HG03196 (cell line): ENCODE results near the gene RPL13.
A peak's percentile ranks its signal among the peaks of the same experiment; 100 is the strongest.
"Not testable (repeated sequence)": the region's sequence is repeated elsewhere in the genome, so short reads cannot be mapped to it uniquely, and the experiment has no call there.

ENCODE experiments used
- ATAC-seq: cut with Tn5 transposase; IDR thresholded peaks from one replicate; pipeline ENCODE4 v1.9.1; 2021; ENCODE audit not compliant: unreplicated experiment

RPL13 gene

GRCh38 chr16:89562939-89563338 lies 2.5 kb downstream of the RPL13 start:
- no peak for ATAC-seq

DNA sequence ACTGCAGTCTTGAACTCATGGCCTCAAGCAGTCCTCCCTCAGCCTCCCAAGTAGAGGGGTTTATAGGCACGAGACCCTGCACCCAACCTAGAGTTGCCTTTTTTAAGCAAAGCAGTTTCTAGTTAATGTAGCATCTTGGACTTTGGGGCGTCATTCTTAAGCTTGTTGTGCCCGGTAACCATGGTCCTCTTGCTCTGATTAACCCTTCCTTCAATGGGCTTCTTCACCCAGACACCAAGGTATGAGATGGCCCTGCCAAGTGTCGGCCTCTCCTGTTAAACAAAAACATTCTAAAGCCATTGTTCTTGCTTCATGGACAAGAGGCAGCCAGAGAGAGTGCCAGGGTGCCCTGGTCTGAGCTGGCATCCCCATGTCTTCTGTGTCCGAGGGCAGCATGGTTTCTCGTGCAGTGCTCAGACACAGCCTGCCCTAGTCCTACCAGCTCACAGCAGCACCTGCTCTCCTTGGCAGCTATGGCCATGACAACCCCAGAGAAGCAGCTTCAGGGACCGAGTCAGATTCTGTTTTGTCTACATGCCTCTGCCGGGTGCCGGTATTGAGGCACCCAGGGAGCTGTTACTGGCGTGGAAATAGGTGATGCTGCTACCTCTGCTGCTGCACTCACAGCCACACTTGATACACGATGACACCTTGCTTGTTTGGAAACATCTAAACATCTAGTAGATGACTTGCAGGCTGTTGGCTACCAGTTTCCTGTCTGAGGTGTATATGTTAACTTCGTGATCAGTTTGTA lies 3.3 kb downstream of the RPL13 start:
- ATAC-seq = no peak

DNA sequence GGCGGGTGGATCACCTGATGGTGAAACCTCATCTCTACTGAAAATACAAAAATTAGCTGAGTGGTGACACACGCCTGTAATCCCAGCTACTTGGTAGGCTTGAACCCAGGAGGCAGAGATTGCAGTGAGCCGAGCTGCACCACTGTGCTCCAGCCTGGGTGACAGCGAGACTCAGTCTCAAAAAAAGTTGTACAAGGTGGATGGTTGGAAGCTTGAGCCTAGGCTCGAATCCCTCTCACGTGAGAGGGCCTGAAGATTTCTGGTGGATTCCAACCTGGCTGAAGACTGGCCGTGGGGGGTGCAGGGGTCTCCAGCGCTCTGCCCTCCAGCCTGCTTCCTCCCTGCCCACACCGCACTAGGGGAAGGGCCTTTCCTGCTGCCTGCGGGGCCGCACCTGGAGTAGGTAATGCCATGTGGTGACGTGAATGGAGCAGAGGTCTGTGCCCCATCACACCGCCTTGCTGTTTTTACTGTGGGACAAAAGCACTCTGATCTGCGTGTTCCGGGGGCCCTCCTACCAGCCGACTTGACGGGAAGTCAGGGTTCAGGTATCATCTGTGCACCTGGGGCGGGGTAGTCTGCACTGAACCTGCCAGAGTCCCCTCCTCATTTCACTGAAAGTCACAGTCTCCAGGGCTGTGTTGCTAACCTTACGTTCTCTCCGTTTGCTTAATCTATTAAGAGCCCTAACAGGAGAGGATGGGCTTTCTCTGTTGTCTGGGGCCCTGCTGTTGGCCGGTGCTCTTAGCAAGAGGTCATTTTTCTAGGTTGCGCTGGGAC lies 4.2 kb downstream of the RPL13 start:
- no peak for ATAC-seq

GRCh38 chr16:89565256-89565505 lies 4.7 kb downstream of the RPL13 start:
- ATAC-seq = no peak

- ATAC-seq = no peak
Measured at GRCh38 chr16:89565506-89566372, 5.3 kb downstream of the RPL13 start.

- ATAC-seq = no peak
Measured at GRCh38 chr16:89567656-89568594, 7.4 kb downstream of the RPL13 start.

DNA sequence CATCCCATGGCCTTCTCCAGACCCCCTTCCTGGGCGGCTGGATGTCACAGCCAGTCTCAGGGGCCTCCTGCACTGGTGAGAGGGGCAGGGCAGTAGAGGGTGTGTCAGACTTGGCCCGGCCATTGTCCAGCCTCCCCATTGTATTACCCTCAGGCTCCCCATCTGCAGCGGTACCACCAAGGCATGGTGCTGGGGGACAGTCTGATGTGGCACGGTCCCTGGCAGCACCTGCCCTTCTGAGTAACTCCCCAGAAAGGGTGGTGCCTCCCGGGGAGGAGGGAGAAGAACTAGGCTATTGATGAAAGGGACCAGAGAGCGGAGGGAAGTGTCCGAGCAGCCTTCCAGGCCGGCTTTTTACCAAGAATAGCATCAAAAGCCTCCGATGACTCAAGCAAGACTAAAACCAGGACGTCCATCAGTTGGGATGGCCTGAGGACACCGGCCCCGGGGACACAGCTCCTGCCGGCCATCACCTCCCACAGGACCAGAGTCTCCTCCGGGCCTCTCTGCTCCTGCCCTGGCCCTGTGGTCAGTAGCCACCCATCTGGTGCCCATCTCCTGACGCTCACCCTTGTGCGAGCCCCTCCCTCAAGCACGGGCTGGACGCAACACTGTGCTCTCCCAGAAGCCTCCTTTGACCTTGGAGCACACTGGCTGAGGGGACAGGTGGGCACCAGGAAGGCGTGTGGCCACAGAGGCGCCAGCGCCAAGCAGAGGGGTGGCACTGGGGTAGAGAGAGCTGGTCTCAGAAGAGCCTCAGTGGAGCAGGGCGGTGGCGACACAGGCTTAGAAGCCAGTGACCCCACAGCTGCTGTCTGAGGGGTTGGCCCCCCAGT lies 9.2 kb downstream of the RPL13 start:
- no peak for ATAC-seq

GRCh38 chr16:89570342-89570923 lies 10.0 kb downstream of the RPL13 start:
- ATAC-seq = no peak

DNA sequence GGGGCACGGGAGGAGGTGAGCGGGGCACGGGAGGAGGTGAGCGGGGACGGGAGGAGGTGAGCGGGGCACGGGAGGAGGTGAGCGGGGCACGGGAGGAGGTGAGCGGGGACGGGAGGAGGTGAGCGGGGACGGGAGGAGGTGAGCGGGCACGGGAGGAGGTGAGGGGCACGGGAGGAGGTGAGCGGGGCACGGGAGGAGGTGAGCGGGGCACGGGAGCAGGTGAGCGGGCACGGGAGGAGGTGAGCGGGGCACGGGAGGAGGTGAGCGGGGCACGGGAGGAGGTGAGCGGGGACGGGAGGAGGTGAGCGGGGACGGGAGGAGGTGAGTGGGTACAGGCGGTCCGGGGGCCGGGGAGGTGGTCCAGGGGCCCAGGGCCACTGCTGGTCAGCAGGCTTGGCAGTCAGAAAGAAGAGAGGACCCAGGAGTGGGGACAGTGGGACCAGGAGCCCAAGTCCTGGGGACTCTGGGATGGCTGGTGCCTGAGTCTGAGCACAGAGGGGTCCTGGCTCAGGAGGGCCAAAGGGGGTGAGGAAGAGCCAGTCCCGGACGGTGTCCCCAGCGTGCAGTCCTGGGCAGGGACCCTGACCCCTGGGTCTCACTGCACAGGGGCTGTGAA lies 10.6 kb downstream of the RPL13 start:
- ATAC-seq = not testable (repeated sequence)

GRCh38 chr16:89571636-89572035 lies 11.2 kb downstream of the RPL13 start:
- no peak for ATAC-seq

DNA sequence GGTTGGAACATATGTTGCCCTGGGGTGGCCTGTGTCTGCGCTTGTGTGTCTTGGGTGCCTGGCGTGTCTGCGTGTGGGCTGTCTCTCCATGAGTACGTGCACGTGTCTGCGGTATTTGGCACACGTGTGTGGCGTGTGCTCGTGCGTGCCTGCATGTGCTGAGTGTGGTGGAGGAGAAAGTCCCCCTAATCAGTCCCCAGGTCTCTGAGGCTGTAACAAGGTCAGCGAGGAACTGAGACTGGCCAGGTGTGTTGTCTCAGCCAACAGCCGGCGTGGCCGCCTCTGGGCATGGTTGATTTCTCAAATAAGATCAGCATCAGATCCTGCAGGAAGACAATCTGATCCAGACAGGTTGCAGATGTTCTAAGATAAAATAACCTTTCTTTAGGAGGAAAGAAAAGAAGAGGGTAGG lies 11.6 kb downstream of the RPL13 start:
- no peak for ATAC-seq

- no peak for ATAC-seq
Measured at GRCh38 chr16:89572485-89573205, 12.2 kb downstream of the RPL13 start.

DNA sequence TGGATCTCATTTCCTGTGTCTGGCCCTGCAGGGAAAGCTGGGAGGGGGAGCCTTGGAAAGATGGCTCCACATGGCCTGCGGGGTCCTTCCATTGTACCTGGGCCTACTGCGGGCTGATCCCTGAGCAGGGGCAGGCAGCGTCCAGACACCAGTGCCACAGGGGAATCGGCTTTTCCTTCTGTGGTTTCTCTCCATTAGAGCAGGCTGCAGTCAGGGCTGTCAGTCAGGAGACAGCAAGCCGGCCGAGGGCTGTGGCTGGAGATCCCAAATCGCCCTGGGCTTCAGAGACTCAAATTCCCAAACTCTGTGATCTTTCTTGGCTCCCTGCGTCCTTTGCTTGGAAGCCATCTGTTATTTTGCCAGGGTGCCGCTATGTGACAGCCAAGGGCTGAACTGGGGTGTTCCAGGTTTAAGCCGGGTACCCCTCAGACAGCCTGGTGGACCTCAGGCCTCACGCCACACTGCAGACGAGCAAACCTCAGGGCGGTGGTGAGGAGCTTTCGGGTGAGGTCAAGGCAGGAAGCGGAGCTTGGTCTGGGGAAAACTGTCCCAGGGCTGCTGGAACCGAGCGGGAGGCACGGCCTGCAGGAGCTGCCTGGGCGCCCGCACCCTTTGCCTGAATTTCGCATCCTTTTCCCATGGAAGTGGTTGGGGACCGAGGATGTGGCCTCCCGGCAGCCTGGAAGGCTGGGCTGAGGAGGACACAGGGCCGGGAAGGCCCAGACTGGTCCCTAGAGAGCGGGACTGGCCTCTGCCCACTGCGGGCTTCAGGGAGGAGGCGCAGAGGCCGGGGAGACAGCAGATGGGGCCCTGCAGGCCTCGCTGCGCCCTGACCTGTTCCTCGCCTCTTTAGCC lies 13.6 kb downstream of the RPL13 start:
- peak; percentile 3 for ATAC-seq

DNA sequence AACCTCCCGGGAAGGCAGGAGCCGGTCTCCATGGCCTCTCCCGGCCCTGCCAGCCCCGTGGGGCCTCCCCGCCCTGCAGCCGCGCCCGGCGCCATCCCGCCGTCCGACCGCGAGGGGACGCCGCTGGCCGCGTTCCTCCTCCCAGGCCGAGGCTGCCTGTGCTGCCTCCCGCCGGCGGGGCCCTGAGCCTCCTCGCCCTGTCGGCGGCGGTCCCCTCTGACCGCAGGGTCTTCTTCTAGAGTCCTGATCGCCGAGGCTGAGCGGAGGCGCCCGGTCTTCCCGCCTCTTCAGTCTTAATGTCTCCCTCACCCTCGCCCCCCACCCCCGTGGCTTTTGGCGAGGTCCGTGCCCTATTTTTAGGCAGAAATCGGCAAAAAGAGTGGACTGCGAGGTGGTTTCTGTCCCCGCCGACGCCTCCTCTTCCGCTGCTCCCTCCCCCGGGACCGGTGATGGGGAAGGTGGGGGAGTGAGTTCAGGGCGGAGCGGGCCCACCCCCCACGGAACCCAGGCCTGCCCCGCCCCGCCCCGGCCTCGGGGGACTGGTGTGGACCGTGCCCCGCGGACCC lies 14.3 kb downstream of the RPL13 start:
- ATAC-seq = peak; percentile 46

- no peak for ATAC-seq
Measured at GRCh38 chr16:89575247-89576152, 15.0 kb downstream of the RPL13 start, which contains the start of gene CPNE7. CPNE7 (plus strand) TSS chr16:89575758; CDS start chr16:89575898, 140 bp downstream.
